PC-9 (cell line): ENCODE results near the gene CRADD. TPM values are rescaled to one million over a fixed set of nuclear protein-coding genes. Genes with fewer than 3 reads are reported as not detected.

Experiments
- BruUV-seq: library from RNA; stranded (reverse); fragments of 400-500 nt; replicated peaks from 2 replicates; lab custom pipeline; 2021; lab: Mats Ljungman, UMichigan
- CTCF ChIA-PET: fragments of 300-600 bp; sonication (Branson Sonifier 250); formaldehyde crosslinking; loops from one replicate; lab custom pipeline; 2022; ENCODE audit warnings: antibody characterized with exemption; lab: Charles Lee
- POLR2A ChIA-PET: fragments of 300-600 bp; sonication (Branson Sonifier 250); formaldehyde crosslinking; loops from one replicate; lab custom pipeline; 2022; ENCODE audit warnings: antibody characterized with exemption; ENCODE audit not compliant: unreplicated experiment; lab: Charles Lee
- DNase-seq, 2 experiments: peaks; one replicate each; pipeline versions ENCODE4 v3.0.0 to v3.0.0-alpha.2; 2015 to 2022; ENCODE audit warnings: mixed read lengths in 1 of 2
- H2AFZ ChIP-seq: fragments of 200-600 bp; sonication (generic); 2 replicates; pipeline ENCODE4 v1.8.1; 2017; ENCODE audit warnings: antibody characterized with exemption
- H3F3A ChIP-seq: fragments of 200-600 bp; sonication (generic); 2 replicates; pipeline ENCODE4 v1.8.1; 2017; ENCODE audit warnings: antibody characterized with exemption, mild to moderate bottlenecking, low read depth; ENCODE audit not compliant: insufficient read depth
- H3K27ac ChIP-seq: fragments of 200-600 bp; sonication (generic); 2 replicates; pipeline ENCODE4 v1.6.1; 2016; ENCODE audit warnings: mixed run types
- H3K27me3 ChIP-seq: fragments of 200-600 bp; sonication (generic); 2 replicates; pipeline ENCODE4 v1.6.1; 2016; ENCODE audit warnings: low read depth, mixed run types; ENCODE audit not compliant: insufficient read depth
- H3K36me3 ChIP-seq: fragments of 200-600 bp; sonication (generic); 2 replicates; pipeline ENCODE4 v1.6.1; 2016; ENCODE audit warnings: low read depth, mixed run types
- H3K4me1 ChIP-seq: fragments of 200-600 bp; sonication (generic); replicated peaks from 2 replicates; pipeline ENCODE4 v1.6.1; 2016; ENCODE audit warnings: mixed run types; ENCODE audit not compliant: insufficient read depth
- H3K4me2 ChIP-seq: fragments of 200-600 bp; sonication (generic); 2 replicates; pipeline ENCODE4 v1.6.1; 2017; ENCODE audit warnings: mixed run types
- H3K4me3 ChIP-seq: fragments of 200-600 bp; sonication (generic); 2 replicates; pipeline ENCODE4 v1.6.1; 2016; ENCODE audit warnings: mixed run types
- H3K79me2 ChIP-seq: fragments of 200-600 bp; sonication (generic); 2 replicates; pipeline ENCODE4 v1.6.1; 2017; ENCODE audit warnings: low read depth, mixed run types
- H3K9me2 ChIP-seq: fragments of 200-600 bp; sonication (generic); 2 replicates; pipeline ENCODE4 v1.8.1; 2017; ENCODE audit warnings: mild to moderate bottlenecking; ENCODE audit not compliant: insufficient read depth
- H3K9me3 ChIP-seq: fragments of 200-600 bp; sonication (generic); 2 replicates; pipeline ENCODE4 v1.8.1; 2016; ENCODE audit warnings: low read depth; ENCODE audit not compliant: insufficient read depth
- H4K20me1 ChIP-seq: fragments of 200-600 bp; sonication (generic); 2 replicates; pipeline ENCODE4 v1.8.1; 2017; ENCODE audit not compliant: insufficient read depth
- EZH2 ChIP-seq: fragments of 200-600 bp; sonication (generic); IDR thresholded peaks from 2 replicates; pipeline ENCODE4 v1.8.0; 2017; ENCODE audit warnings: antibody characterized with exemption, low read depth
- intact Hi-C: fragments of 100-400 bp; cut with micrococcal nuclease; formaldehyde crosslinking; loops from one replicate; pipeline ENCODE4 v1.10.0; 2022; ENCODE audit not compliant: unreplicated experiment
- total RNA-seq: library from RNA; stranded (reverse); gene quantifications from 2 replicates; pipeline ENCODE4 v1.2.3, GENCODE V29; 2021
- TF ChIP-seq, protein P1 (sequence below): fragments of 200-600 bp; sonication (generic); conservative IDR thresholded peaks from 2 replicates; pipeline ENCODE4 v1.6.1; 2017; ENCODE audit warnings: mixed run types, antibody characterized with exemption, mild to moderate bottlenecking, moderate library complexity

Gene CRADD
- total RNA-seq, 1 experiment from 2014 or later, result 7.6 TPM

GRCh38 chr12:93719710-93720109, 42.5 kb downstream of the CRADD start:
- Histone ChIP-seq H3K4me1 (peaks cover 17% of the 10 kb centered on the region), H3F3A (peaks cover 7% of the 10 kb centered on the region; the same call in 1 of the 2 replicates), H3K4me2 (no peak overlapping the region), H3K27ac (no peak overlapping the region), H3K79me2 (no peaks in the 10 kb centered on the region), H3K27me3 (no peaks in the 10 kb centered on the region), H2AFZ (no peak overlapping the region), H3K36me3 (no peaks in the 10 kb centered on the region), H4K20me1 (no peaks in the 10 kb centered on the region), H3K9me2 (no peaks in the 10 kb centered on the region), H3K9me3 (no peaks in the 10 kb centered on the region), H3K4me3 (no peak overlapping the region)
- ChIA-PET CTCF (no interaction called here), POLR2A (no interaction called here)
- intact Hi-C loops, result loop anchor here (5.0 kb wide), 1 partner anchor 42 kb away; the partner anchor contains the start of gene CRADD
- BruUV-seq, result no TSS peak
- TF ChIP-seq EZH2, result no peak
- TF ChIP-seq, protein P1, sequence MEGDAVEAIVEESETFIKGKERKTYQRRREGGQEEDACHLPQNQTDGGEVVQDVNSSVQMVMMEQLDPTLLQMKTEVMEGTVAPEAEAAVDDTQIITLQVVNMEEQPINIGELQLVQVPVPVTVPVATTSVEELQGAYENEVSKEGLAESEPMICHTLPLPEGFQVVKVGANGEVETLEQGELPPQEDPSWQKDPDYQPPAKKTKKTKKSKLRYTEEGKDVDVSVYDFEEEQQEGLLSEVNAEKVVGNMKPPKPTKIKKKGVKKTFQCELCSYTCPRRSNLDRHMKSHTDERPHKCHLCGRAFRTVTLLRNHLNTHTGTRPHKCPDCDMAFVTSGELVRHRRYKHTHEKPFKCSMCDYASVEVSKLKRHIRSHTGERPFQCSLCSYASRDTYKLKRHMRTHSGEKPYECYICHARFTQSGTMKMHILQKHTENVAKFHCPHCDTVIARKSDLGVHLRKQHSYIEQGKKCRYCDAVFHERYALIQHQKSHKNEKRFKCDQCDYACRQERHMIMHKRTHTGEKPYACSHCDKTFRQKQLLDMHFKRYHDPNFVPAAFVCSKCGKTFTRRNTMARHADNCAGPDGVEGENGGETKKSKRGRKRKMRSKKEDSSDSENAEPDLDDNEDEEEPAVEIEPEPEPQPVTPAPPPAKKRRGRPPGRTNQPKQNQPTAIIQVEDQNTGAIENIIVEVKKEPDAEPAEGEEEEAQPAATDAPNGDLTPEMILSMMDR, result no peak
- no peak for DNase-seq

- BruUV-seq, result no TSS peak
- Histone ChIP-seq H3K36me3 (no peaks in the 10 kb centered on the region), H3K27ac (no peak overlapping the region), H3F3A (peaks cover 7% of the 10 kb centered on the region; the same call in 1 of the 2 replicates), H3K9me3 (no peaks in the 10 kb centered on the region), H3K9me2 (no peaks in the 10 kb centered on the region), H3K4me1 (peaks cover 17% of the 10 kb centered on the region), H4K20me1 (no peaks in the 10 kb centered on the region), H3K4me2 (no peak overlapping the region), H3K4me3 (no peak overlapping the region), H2AFZ (no peak overlapping the region), H3K27me3 (no peaks in the 10 kb centered on the region), H3K79me2 (no peaks in the 10 kb centered on the region)
- CTCF ChIA-PET, result no interaction called here
- no peak for DNase-seq
- intact Hi-C loops, result loop anchor here (5.0 kb wide), 1 partner anchor 43 kb away; the partner anchor contains the start of gene CRADD
- POLR2A ChIA-PET, result no interaction called here
- TF ChIP-seq, protein P1, result no peak
- TF ChIP-seq EZH2, result no peak
Measured at GRCh38 chr12:93720559-93720958, 43.4 kb downstream of the CRADD start.

DNA sequence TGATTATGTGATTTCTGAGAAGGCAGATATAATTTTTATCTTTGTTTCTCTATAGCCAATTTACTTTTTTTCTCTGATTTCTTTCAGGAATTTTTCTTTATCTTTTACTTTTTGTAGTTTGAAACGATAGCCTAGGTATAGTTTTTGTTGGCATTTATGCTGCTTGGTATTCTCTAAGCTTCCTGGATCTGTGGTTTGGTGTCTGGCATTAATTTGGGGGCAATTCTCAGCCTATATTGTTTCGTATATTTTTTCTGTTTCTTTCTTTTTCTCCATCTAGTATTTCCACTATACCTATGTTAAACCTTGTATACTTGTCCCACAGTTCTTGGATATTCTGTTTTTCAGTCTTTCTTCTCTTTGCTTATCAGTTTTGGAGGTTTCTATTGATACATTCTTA, 45.0 kb downstream of the CRADD start:
- intact Hi-C loops, result loop anchor here (5.0 kb wide), 1 partner anchor 45 kb away; the partner anchor contains the start of gene CRADD
- TF ChIP-seq, protein P1, result no peak
- TF ChIP-seq EZH2, result no peak
- Histone ChIP-seq H3K4me1 (peaks cover 17% of the 10 kb centered on the region), H3K4me2 (peak overlapping the region; percentile 72; the same call in 1 of the 2 replicates), H3K36me3 (no peaks in the 10 kb centered on the region), H3K4me3 (no peak overlapping the region), H4K20me1 (no peaks in the 10 kb centered on the region), H2AFZ (no peak overlapping the region), H3K79me2 (no peaks in the 10 kb centered on the region), H3F3A (peaks cover 7% of the 10 kb centered on the region; the same call in 1 of the 2 replicates), H3K27ac (no peak overlapping the region), H3K27me3 (no peaks in the 10 kb centered on the region), H3K9me2 (no peaks in the 10 kb centered on the region), H3K9me3 (no peaks in the 10 kb centered on the region)
- no TSS peak for BruUV-seq
- ChIA-PET POLR2A (no interaction called here), CTCF (no interaction called here)
- no peak for DNase-seq
